ENCODE measurements around the gene NR1H3.

The NR1H3 gene

DNA sequence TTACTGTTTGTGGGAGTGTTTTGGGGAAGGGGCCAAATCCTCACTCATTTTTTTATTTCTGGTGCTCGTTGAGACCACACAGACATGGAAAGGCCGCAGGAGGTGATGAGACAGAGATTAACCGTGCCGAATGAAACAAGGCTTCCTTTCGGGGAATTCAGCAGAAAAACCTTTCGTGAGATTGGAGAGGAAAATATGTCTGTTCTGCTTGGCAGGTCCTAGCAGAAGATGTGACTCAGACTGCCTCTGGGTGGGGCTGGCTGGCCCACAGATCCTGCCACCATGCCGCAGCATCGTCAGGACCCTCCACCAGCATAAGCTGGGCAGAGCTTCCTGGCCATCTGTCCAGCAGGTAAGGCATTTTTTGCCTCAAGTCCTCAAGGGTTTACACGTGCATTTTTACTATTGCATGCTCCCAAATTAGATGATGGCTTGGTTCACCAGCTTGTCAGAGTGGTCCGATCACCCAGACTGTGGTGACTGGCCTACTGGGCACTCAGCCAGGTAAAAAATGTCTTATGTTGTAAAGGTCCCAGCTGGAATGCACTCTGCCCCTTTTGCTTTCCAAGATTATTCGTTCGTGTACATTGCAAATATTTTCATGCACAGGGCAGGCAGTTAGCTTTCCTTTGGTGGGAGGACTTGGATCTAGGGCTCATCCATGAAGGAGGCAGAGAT is 41.5 kb upstream of the NR1H3 start:
- TF ChIP-seq CTCF (IDR thresholded peaks at IDR 0.05; ENCODE audit: borderline replicate concordance, control extremely low read depth, extremely low read depth, insufficient read depth, missing control alignments) = no peak
- in situ Hi-C loops (cut with MboI; ENCODE audit: low sequenced_read_pairs, unreplicated experiment) = no loop called here
- DNase-seq (ENCODE audit: low spot score) = peak; percentile 60

- no peak for TF ChIP-seq CTCF (IDR thresholded peaks at IDR 0.05; ENCODE audit: borderline replicate concordance, control extremely low read depth, extremely low read depth, insufficient read depth, missing control alignments)
- DNase-seq (ENCODE audit: low spot score) = no peak
- in situ Hi-C loops (cut with MboI; ENCODE audit: low sequenced_read_pairs, unreplicated experiment) = no loop called here
Observed at GRCh38 chr11:47220401-47220821, 37.4 kb upstream of the NR1H3 start.

- DNase-seq (ENCODE audit: low spot score) = no peak
- in situ Hi-C loops (cut with MboI; ENCODE audit: low sequenced_read_pairs, unreplicated experiment) = no loop called here
- no peak for TF ChIP-seq CTCF (IDR thresholded peaks at IDR 0.05; ENCODE audit: borderline replicate concordance, control extremely low read depth, extremely low read depth, insufficient read depth, missing control alignments)
Observed at GRCh38 chr11:47222696-47223095, 35.1 kb upstream of the NR1H3 start.

DNA sequence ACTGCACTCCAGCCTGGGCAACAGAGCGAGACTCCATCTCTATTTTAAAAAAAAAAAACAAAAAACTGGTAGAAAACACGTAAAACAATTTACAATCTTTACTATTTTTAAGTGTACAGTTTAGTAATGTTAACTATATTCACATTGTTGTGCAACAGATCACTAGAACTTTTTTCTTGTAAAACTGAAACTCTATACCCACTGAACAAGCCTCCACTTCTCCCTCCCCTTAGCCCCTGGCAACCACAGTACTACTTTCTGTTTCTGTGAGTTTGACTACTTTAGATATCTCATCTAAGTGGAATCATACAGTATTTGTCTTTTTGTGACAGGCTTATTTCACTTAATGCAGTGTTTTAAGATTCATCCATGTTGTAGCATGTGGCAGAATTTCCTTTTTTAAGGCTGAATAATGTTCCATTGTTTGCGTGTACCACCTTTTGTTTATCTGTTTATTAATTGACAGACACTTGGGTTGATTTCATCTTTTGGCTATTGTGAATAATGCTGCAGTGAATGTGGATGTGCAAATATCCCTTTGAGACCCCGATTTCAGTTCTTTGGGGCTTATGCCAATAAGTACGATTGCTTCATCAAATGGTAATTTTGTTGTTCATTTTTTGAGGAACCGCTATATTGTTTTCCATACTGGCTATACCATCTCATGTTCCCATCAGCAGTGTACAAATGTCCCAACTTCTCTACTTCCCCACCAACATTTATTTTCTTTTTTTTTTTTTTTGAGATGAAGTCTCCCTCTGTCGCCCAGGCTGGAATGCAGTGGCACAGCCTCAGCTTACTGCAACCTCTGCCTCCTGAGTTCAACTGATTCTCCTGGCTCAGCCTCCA is 32.0 kb upstream of the NR1H3 start:
- DNase-seq (ENCODE audit: low spot score) = no peak
- in situ Hi-C loops (cut with MboI; ENCODE audit: low sequenced_read_pairs, unreplicated experiment) = no loop called here
- no peak for TF ChIP-seq CTCF (IDR thresholded peaks at IDR 0.05; ENCODE audit: borderline replicate concordance, control extremely low read depth, extremely low read depth, insufficient read depth, missing control alignments)

DNA sequence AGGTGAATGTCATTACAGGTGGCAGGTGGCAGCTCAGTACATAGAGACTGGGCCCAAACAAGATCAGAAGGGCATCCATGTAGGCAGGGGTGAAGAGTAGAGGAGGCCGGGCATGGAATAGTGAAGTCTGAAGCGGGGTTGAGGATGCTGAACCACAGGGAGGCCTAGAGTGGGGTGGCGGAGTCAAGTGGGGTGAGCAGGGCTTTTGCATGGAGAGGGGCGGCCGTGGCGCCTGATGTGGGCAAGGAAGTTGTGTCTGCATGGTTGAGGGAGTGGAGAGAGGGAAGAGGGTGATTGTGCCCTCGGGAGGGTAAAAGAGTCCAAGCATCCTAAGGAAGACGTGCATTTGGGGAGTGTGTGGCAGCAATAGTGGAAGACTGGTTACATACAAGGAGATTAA is 28.6 kb upstream of the NR1H3 start:
- in situ Hi-C loops (cut with MboI; ENCODE audit: low sequenced_read_pairs, unreplicated experiment) = no loop called here
- no peak for TF ChIP-seq CTCF (IDR thresholded peaks at IDR 0.05; ENCODE audit: borderline replicate concordance, control extremely low read depth, extremely low read depth, insufficient read depth, missing control alignments)
- peak; percentile 3 for DNase-seq (ENCODE audit: low spot score)

DNA sequence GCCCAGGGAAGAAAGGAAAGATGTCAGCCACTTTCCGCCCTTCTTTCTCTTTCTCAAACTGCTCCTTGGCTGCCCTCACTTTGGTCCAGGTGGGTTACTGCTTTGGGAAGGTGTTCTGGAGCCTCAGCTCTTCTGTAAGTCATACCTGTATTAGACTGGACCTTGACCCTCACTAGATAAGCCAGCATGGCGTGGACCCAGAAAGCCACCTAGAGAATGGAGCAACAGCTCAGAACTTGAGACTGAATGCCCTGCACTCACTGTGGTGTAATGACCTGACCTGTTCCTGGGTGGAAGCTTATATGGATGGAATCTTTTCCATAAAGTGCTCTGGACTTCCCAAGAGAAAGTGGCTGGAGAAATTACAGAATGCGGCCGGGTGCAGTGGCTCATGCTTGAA is 24.7 kb upstream of the NR1H3 start:
- TF ChIP-seq CTCF (IDR thresholded peaks at IDR 0.05; ENCODE audit: borderline replicate concordance, control extremely low read depth, extremely low read depth, insufficient read depth, missing control alignments) = no peak
- DNase-seq (ENCODE audit: low spot score) = no peak
- in situ Hi-C loops (cut with MboI; ENCODE audit: low sequenced_read_pairs, unreplicated experiment) = no loop called here

Data from GM13976 (cell line).